Nephron (organoid): ENCODE results near the gene CASKIN1.

Experiments
- H3K27ac Mint-ChIP-seq, 3 experiments: 2 replicates each; pipeline ENCODE4 v1.8.0; 2020; ENCODE audit warnings: mixed read lengths in 3 of 3, mild to moderate bottlenecking in 2 of 3, moderate library complexity in 1 of 3
- H3K27me3 Mint-ChIP-seq: 2 replicates; pipeline ENCODE4 v1.8.0; 2021; ENCODE audit warnings: low read depth, mild to moderate bottlenecking, moderate library complexity, mixed read lengths
- H3K36me3 Mint-ChIP-seq: 2 replicates; pipeline ENCODE4 v1.8.0; 2020; ENCODE audit warnings: low read depth, mixed read lengths
- H3K4me1 Mint-ChIP-seq: 2 replicates; pipeline ENCODE4 v1.8.0; 2020; ENCODE audit warnings: mixed read lengths
- H3K4me3 Mint-ChIP-seq, 3 experiments: 2 replicates each; pipeline ENCODE4 v1.8.0; 2020; ENCODE audit warnings: mild to moderate bottlenecking in 3 of 3, mixed read lengths in 3 of 3, moderate library complexity in 2 of 3
- H3K9me3 Mint-ChIP-seq: 2 replicates; pipeline ENCODE4 v1.8.0; 2020; ENCODE audit warnings: mixed read lengths
- TF ChIP-seq, protein P1 (sequence below), 3 experiments: fragments of 200-600 bp; sonication (generic); IDR thresholded peaks; one replicate each; pipeline ENCODE4 v1.5.0; 2021; ENCODE audit warnings: antibody characterized with exemption in 3 of 3; ENCODE audit not compliant: unreplicated experiment in 3 of 3

Gene CASKIN1

DNA sequence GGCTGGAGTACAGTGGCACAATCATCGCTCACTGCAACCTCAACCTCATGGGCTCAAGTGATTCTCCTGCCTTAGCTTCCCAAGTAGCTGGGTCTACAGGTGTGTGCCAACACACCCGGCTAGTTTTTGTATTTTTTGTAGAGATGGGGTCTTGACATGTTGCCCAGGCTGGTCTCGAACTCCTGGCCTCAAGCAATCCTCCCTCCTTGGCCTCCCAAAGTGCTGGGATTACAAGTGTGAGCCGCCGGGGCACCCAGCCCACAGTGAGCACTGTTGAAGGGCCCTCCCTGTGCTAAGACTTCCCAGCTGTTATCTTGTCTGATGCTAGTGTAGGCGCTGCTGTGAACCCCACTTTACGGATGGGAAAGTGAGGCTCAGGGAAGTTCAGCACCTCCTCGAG lies 8.0 kb downstream of the CASKIN1 start:
- no peaks in the 10 kb centered on the region for H3K4me1 Mint-ChIP-seq
- no peak overlapping the region for H3K27ac Mint-ChIP-seq
- H3K27me3 Mint-ChIP-seq: no peaks in the 10 kb centered on the region
- TF ChIP-seq, protein P1, sequence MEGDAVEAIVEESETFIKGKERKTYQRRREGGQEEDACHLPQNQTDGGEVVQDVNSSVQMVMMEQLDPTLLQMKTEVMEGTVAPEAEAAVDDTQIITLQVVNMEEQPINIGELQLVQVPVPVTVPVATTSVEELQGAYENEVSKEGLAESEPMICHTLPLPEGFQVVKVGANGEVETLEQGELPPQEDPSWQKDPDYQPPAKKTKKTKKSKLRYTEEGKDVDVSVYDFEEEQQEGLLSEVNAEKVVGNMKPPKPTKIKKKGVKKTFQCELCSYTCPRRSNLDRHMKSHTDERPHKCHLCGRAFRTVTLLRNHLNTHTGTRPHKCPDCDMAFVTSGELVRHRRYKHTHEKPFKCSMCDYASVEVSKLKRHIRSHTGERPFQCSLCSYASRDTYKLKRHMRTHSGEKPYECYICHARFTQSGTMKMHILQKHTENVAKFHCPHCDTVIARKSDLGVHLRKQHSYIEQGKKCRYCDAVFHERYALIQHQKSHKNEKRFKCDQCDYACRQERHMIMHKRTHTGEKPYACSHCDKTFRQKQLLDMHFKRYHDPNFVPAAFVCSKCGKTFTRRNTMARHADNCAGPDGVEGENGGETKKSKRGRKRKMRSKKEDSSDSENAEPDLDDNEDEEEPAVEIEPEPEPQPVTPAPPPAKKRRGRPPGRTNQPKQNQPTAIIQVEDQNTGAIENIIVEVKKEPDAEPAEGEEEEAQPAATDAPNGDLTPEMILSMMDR (IDR thresholded peaks at IDR 0.05; ENCODE audit: unreplicated experiment in 3 of 3): no peak
- no peaks in the 10 kb centered on the region for H3K36me3 Mint-ChIP-seq
- no peak overlapping the region for H3K4me3 Mint-ChIP-seq
- no peaks in the 10 kb centered on the region for H3K9me3 Mint-ChIP-seq

DNA sequence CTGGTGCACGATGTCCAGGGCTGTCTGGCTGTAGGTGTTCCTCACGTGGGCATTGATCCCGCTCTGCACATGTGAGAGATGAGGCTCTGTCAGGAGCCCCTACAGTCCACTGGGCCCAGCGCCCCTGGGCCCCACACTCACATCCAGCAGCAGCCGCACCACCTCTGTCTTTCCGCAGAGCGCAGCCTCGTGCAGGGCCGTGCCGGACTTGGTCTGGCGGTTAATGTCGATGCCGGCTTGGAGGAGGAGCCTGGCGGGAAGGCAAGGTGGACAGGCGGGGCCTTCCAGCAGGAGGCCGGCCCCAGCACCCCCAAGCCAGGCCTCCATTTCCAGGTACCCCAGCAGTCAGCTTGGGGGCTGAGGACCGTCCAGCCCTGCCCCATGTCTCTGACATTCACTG lies 9.2 kb downstream of the CASKIN1 start:
- H3K36me3 Mint-ChIP-seq: no peaks in the 10 kb centered on the region
- H3K9me3 Mint-ChIP-seq: no peaks in the 10 kb centered on the region
- H3K4me3 Mint-ChIP-seq: no peak overlapping the region
- H3K27me3 Mint-ChIP-seq: no peaks in the 10 kb centered on the region
- no peaks in the 10 kb centered on the region for H3K4me1 Mint-ChIP-seq
- no peak overlapping the region for H3K27ac Mint-ChIP-seq
- TF ChIP-seq, protein P1 (IDR thresholded peaks at IDR 0.05; ENCODE audit: unreplicated experiment in 3 of 3): no peak

DNA sequence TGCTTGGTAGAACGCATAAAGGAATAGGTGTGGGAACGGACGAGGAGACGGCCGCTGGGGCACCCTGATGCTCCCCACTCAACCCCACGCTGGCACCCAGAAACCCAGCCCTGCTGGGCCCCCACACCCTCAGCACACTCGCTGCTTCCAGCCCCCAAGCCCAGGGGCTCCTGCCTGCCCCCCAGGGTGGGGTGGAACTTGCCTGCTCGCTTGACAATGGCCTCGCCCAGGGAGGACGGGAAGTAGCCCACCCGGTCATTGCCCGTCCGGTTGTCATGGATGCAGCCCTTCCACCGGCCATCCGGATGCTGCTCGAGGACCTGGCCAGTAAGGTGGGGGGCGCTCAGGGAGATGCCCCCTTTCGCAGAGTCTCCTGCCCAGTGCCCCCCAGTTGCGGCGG lies 9.9 kb downstream of the CASKIN1 start:
- Mint-ChIP-seq H3K9me3 (no peaks in the 10 kb centered on the region), H3K27me3 (no peaks in the 10 kb centered on the region), H3K4me3 (no peak overlapping the region), H3K36me3 (no peaks in the 10 kb centered on the region), H3K4me1 (no peaks in the 10 kb centered on the region), H3K27ac (no peak overlapping the region)
- TF ChIP-seq, protein P1 (IDR thresholded peaks at IDR 0.05; ENCODE audit: unreplicated experiment in 3 of 3): no peak

DNA sequence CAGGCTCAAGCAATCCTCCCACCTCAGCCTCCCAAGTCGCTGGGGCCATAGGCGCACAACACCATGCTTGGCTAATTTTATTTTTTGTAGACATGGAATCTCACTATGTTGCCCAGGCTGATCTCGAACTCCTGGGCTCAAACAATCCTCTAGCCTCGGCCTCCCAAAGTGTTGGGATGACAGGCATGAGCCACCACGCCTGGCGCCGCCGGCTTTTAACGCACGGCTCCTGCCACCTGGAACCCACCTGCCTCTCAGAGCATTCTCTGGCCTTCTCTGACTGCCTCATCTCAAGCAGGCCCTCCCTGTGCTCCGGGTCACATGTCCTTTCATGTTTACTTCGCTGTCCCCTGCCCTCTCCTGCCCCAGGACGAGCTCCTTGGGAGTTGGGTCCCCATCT lies 10.3 kb downstream of the CASKIN1 start:
- H3K4me3 Mint-ChIP-seq: no peak overlapping the region
- no peaks in the 10 kb centered on the region for H3K36me3 Mint-ChIP-seq
- H3K4me1 Mint-ChIP-seq: no peaks in the 10 kb centered on the region
- no peaks in the 10 kb centered on the region for H3K9me3 Mint-ChIP-seq
- TF ChIP-seq, protein P1 (IDR thresholded peaks at IDR 0.05; ENCODE audit: unreplicated experiment in 3 of 3): no peak
- H3K27me3 Mint-ChIP-seq: no peaks in the 10 kb centered on the region
- no peak overlapping the region for H3K27ac Mint-ChIP-seq

DNA sequence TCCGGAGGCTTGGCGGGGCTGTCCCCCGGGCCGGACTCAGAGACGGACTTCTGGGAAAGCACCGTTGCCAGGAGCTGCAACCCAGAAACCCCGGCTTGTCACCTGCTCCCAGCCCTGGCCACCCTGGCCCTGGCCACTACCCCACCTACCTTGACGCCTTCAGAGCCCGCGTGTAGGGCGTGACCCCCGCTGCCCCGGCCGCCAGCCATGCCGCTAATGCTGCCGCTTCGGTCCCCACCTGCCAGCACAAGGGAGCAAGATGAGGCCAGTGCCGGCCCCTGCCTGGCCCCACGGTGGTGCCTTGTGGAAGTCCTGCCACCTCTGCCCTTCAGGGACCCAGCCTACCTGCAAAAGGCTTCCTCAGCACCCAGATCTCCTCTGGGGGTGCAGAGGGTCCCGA lies 11.4 kb downstream of the CASKIN1 start:
- H3K4me1 Mint-ChIP-seq: no peaks in the 10 kb centered on the region
- H3K36me3 Mint-ChIP-seq: no peaks in the 10 kb centered on the region

GRCh38 chr16:2184346-2184745 lies 12.1 kb downstream of the CASKIN1 start:
- Mint-ChIP-seq H3K27me3 (no peaks in the 10 kb centered on the region), H3K9me3 (no peaks in the 10 kb centered on the region), H3K4me3 (no peak overlapping the region), H3K27ac (no peak overlapping the region), H3K4me1 (no peaks in the 10 kb centered on the region), H3K36me3 (no peaks in the 10 kb centered on the region)
- TF ChIP-seq, protein P1 (IDR thresholded peaks at IDR 0.05; ENCODE audit: unreplicated experiment in 3 of 3): no peak

More for the DNA sequence above, 11.4 kb downstream of the CASKIN1 start:
- H3K9me3 Mint-ChIP-seq: no peaks in the 10 kb centered on the region
- TF ChIP-seq, protein P1 (IDR thresholded peaks at IDR 0.05; ENCODE audit: unreplicated experiment in 3 of 3): no peak
- no peak overlapping the region for H3K27ac Mint-ChIP-seq
- no peaks in the 10 kb centered on the region for H3K27me3 Mint-ChIP-seq
- H3K4me3 Mint-ChIP-seq: no peak overlapping the region
